ENCODE results near the gene TK1. TPM values are rescaled to one million over a fixed set of nuclear protein-coding genes. Genes with fewer than 3 reads are reported as not detected.
A peak's percentile ranks its signal among the peaks of the same experiment; 100 is the strongest.

The TK1 gene
- polyA plus RNA-seq, 12 donors = 13.7 to 24.0 (median 18.0) TPM; not detected in 1

GRCh38 chr17:78224231-78225087 lies 37.6 kb upstream of the TK1 start:
- no peak for DNase-seq

- no peak for DNase-seq
These were observed 36.9 kb upstream of the TK1 start for GRCh38 chr17:78223765-78224164.

GRCh38 chr17:78223061-78223460 lies 36.2 kb upstream of the TK1 start:
- no peak for DNase-seq

GRCh38 chr17:78219396-78220150 lies 32.7 kb upstream of the TK1 start:
- no peak for DNase-seq

GRCh38 chr17:78214706-78215061 lies 27.8 kb upstream of the TK1 start:
- DNase-seq = no peak

- peak; percentile 81 for DNase-seq
These were observed 27.3 kb upstream of the TK1 start, which contains the start of gene BIRC5 for GRCh38 chr17:78214016-78214705. Gene BIRC5 (plus strand): TSS chr17:78214253. CDS start chr17:78214317, 64 bp downstream.

- no peak for DNase-seq
These were observed 24.2 kb upstream of the TK1 start for GRCh38 chr17:78211032-78211431.

- DNase-seq = no peak
These were observed 23.3 kb upstream of the TK1 start for GRCh38 chr17:78210111-78210510.

GRCh38 chr17:78208486-78208885 lies 21.6 kb upstream of the TK1 start:
- no peak for DNase-seq

GRCh38 chr17:78206298-78206697 lies 19.4 kb upstream of the TK1 start:
- no peak for DNase-seq

- DNase-seq = no peak
These were observed 18.4 kb upstream of the TK1 start for GRCh38 chr17:78205124-78205775.

- DNase-seq = no peak
These were observed 17.7 kb upstream of the TK1 start for GRCh38 chr17:78204387-78205123.

GRCh38 chr17:78202666-78203065 lies 15.8 kb upstream of the TK1 start:
- DNase-seq = no peak

- no peak for DNase-seq
These were observed 13.6 kb upstream of the TK1 start for GRCh38 chr17:78200451-78200850.

- no peak for DNase-seq
These were observed 10.4 kb upstream of the TK1 start for GRCh38 chr17:78197147-78197832.

GRCh38 chr17:78196716-78197115 lies 9.9 kb upstream of the TK1 start:
- DNase-seq = no peak

- no peak for DNase-seq
These were observed 716 bp downstream of the TK1 start for GRCh38 chr17:78185981-78186691.

GRCh38 chr17:78184868-78185267 lies 2.0 kb downstream of the TK1 start:
- DNase-seq = no peak

GRCh38 chr17:78184351-78184750 lies 2.5 kb downstream of the TK1 start:
- DNase-seq = no peak

- no peak for DNase-seq
These were observed 2.9 kb downstream of the TK1 start for GRCh38 chr17:78183916-78184315.
